Hematopoietic multipotent progenitor cell treated with erythropoietin and hydrocortisone succinate and interleukin-3 and kit ligand, for 8 days (in vitro differentiated cells): ENCODE data around the gene IDI2.
"Not testable (repeated sequence)": the region's sequence is repeated elsewhere in the genome, so short reads cannot be mapped to it uniquely, and the experiment has no call there.

Experiments used
- DNase-seq: peaks from one replicate; pipeline ENCODE4 v3.0.0-alpha.2; 2015

Gene IDI2

DNA sequence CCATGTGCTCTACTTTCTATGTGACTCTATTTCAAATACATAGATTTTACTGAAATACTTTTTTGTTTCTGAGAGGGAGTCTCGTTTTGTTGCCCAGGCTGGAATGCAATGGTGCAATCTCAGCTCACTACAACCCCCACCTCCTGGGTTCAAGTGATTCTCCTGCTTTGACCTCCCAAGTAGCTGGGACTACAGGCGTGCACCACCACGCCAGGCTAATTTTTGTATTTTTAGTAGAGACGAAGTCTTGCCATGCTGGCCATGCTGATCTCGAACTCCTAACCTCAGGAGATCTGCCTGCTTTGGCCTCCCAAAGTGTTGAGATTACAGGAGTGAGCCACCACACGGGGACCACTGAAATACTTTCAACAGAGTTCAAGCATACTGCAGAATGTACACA lies 19.8 kb upstream of the IDI2 start:
- no peak for DNase-seq

- DNase-seq = no peak
Measured at GRCh38 chr10:1044964-1045363, 19.3 kb upstream of the IDI2 start.

GRCh38 chr10:1044146-1044545 lies 18.5 kb upstream of the IDI2 start:
- DNase-seq = no peak

DNA sequence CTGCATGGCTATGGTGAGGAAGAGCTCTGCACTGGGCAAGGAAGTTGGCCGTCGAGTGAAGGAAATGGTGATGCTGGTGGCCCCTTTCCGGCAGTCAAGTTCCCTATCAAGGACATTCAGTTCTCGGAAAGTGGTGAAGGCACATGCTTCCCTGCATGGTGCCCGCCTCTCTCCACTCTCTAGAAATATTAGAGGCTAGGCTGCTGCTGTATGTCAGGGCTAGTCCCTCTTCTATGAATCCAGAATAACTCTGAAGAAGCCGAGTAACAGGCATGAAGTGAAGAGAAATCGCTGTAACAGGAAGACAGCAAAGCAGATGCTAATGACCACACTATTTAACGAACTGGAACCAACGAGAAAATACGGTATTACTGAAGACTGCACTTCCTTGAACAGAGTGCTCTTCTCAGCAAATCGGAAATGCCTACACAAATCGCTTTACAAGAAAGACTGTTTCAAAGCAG lies 17.9 kb upstream of the IDI2 start:
- peak; percentile 37 for DNase-seq

DNA sequence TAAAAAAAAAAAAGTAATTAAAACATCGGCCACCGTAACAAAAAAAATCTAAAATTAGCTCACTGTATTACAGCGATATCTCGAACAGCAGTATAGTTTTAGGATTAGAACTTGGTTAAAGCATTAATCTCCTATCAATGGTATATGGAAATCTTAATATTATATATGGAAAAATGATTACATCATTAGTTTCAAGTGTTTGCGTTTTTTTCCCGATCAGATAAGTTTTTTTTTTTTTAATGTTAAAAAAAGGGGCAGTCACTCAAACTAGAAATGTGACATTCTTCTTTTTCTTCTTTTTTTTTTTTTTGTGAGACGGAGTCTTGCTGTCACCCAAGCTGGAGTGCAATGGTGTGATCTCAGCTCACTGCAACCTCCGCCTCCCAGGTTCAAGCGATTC lies 15.9 kb upstream of the IDI2 start:
- no peak for DNase-seq

DNA sequence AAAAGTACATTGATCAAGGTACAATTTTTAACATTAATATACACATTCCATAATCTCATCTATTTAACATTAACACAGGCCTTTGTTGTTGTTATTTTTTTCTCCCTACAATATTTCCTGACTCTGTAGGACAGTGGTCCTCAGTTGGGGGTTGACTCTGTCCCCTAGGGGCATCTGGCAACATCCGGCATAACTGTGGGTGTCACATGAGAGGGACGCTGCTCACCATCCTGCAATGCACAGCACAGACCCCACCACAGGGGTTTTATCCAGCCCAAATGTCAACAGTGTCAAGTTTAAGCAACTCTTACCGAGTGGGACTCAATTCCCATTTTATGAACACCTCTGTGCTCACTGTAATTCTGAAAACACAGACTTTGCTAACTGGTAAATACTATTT lies 14.5 kb upstream of the IDI2 start:
- no peak for DNase-seq

- DNase-seq = not testable (repeated sequence)
Measured at GRCh38 chr10:1038769-1039168, 13.1 kb upstream of the IDI2 start.

DNA sequence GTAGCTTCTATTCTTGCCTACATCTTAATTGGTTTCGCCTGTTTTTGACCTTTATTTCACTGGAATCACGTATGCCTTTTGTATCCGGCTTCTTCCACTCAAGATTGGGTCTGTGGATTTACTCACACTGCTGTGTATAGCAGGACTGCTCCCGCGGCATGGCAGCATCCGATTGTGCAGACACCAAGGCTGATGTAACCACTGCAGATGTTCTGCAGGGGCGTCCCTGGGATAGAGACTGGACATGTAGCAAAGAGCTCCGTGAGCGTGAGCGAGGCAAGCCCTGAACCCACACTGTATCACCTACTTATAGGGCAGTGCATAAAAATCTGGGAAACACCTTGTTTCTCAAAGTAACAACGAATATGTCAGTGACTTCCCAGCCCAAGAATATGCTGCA lies 11.4 kb upstream of the IDI2 start:
- DNase-seq = no peak

- DNase-seq = no peak
Measured at GRCh38 chr10:1036341-1036791, 10.7 kb upstream of the IDI2 start.

DNA sequence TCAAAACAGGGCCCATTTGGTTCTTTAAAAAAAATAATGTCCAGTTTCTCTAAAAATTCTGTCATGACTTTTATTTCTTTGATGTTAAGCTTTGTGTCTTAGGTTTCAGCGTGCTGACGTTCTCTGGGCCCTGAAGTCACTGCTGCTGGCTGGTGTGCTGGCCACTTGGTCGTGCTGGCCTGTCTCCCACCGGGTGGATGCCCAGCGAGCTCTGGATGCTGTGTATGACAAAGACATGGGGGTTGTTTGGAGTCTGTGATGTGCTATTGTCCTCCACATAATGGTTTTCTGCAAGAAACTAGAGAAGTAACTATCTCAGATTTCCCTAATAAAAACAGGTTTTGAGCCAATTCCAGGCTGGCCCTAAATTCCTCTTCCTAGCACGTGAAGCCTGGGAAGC lies 9.5 kb upstream of the IDI2 start:
- no peak for DNase-seq

DNA sequence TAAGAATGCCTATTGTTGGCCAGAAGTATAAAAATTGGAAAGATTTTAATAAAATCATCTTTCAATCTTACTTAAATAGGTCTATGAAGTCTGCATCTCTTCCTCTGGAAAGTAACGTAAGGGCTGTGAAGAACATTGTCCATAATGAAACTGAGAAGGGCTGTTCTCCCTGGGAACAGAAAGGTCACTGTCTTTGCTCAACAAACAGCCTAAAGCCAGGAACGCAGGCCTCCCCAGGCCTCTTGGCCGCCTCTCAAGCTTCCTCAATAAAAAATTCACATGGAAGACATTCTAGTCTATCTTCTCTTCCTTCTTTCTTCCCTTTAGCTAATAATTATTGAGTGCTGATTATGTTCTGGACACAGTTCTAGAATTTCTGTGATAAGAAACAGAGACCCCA lies 9.1 kb upstream of the IDI2 start:
- no peak for DNase-seq

GRCh38 chr10:1033601-1034000 lies 7.9 kb upstream of the IDI2 start:
- DNase-seq = no peak

- DNase-seq = no peak
Measured at GRCh38 chr10:1029838-1030237, 4.2 kb upstream of the IDI2 start.

GRCh38 chr10:1026578-1026977 lies 919 bp upstream of the IDI2 start:
- DNase-seq = no peak

GRCh38 chr10:1024103-1024502 lies 1.6 kb downstream of the IDI2 start:
- DNase-seq = no peak

GRCh38 chr10:1022413-1022812 lies 3.2 kb downstream of the IDI2 start:
- no peak for DNase-seq

- no peak for DNase-seq
Measured at GRCh38 chr10:1020958-1021357, 4.7 kb downstream of the IDI2 start.

DNA sequence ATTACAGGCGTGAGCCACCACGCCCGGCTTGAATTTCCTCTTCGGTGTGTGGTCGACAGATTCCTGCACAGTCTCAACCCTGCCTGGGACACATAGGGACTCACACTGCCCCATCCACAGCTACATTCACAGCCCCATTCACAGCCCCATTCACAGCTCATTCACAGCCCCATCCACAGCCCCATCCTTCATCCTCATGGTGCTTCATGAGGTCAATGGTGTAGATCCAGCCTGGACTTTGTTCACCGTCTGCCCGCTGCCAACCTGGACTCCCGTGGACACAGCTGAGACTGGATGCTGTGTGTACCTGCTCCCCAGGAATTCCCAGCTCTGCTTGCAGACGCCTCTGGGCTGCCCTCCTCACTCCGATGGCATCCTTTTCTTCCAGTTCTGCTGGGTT lies 5.2 kb downstream of the IDI2 start:
- DNase-seq = no peak

DNA sequence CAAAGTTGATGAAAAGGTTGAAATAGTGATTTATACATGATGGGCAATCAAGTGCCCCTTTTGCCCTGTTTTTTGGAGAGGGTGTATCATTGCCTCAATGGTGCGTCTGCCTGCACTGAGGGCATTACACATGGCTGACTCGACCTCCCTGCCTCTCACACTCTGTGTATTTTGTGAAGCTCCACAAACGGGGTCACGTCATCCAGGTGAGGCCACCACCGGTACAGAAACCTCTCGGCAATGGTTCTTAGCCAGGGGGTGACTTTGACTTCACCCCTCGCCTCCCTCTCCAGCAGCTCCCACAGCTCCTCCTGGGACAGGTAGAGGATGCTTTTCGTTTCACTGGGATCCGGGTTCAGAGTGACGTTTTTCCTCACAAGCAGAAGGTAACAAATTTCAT lies 6.3 kb downstream of the IDI2 start:
- DNase-seq = no peak

- DNase-seq = no peak
Measured at GRCh38 chr10:1015688-1016087, 10.0 kb downstream of the IDI2 start.

DNA sequence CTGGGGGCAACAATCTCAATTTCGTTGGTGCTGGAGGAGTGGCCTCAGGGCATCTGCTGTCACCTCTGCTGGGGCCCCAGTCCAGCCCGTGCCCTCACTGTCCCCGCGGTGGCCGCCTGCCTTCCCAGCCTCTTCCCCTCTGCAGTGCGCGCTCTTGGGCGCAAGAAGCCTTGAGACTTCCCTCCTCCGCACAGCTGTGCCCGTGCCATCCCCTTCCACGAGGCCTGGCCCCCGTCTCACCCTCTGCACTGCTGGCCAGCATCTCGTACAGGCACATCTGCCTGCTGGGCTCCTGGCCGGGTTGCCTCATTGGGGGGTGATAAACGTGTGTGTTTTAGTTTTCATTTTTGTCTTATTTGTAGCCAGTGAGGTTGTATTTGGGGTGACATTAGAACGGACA lies 14.0 kb downstream of the IDI2 start:
- no peak for DNase-seq

GRCh38 chr10:1010703-1011102 lies 15.0 kb downstream of the IDI2 start:
- DNase-seq = no peak

- not testable (repeated sequence) for DNase-seq
Measured at GRCh38 chr10:1009947-1010346, 15.7 kb downstream of the IDI2 start.

DNA sequence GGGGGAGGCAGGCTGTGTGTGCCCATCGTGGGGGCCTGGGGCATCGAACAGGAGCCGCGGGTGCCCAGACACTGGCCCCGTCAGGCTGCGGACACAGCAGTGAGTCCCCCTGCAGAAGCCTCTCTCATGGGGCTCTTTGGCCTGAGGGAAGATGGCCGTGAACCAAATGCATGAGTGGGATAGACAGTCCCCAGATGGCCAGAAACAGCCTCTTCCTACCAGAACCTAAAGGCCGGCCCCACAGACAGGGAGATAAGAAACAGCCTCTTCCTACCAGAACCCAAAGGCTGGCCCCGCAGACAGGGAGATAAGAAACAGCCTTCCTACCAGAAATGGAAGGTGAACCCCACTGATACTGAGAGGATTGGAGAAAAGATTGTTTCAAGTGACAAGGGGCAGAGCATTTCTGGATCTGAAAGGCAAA lies 16.6 kb downstream of the IDI2 start:
- DNase-seq = peak; percentile 84

DNA sequence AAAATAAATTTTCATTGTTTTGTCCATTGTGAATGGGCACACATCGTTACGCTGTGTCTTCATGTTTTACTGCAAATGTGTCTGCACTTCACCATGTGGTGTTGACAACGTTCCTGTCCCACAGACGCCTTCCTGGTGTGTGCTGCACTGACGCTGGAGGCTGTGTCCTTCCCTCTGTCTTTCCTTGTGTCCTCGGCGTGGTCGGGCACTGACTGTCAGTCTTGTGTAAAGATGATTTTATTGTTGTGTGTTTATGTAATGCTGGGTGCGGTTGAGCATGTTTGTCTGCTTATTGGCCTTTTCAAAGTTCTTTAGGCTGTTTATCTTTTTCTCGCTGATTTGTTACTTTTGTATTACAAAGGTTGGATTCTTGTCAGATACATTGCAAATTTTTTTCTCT lies 18.1 kb downstream of the IDI2 start:
- no peak for DNase-seq

GRCh38 chr10:1006573-1006972 lies 19.1 kb downstream of the IDI2 start:
- DNase-seq = no peak
